Skin of body (tissue), 3 donors: Measurements from ENCODE around the gene MRI1. TPM values are rescaled to one million over a fixed set of nuclear protein-coding genes. Genes with fewer than 3 reads are reported as not detected.

Source experiments
- DNase-seq: peaks from one replicate; lab custom pipeline; 2025; lab: John Stamatoyannopoulos, UW
- small RNA-seq: library from RNA; depleted of rRNA; stranded (forward); fragments of <200 nt; gene quantifications from one replicate; pipeline ENCODE3, GENCODE V24; 2014; ENCODE audit warnings: low replicate concordance
- total RNA-seq: library from RNA; depleted of rRNA; stranded (reverse); fragments of >200 nt; gene quantifications from one replicate; pipeline ENCODE4 v1.2.3, GENCODE V29; 2014

MRI1 gene
- total RNA-seq, 1 donor from 2014 or later, result 25.0 TPM

DNA sequence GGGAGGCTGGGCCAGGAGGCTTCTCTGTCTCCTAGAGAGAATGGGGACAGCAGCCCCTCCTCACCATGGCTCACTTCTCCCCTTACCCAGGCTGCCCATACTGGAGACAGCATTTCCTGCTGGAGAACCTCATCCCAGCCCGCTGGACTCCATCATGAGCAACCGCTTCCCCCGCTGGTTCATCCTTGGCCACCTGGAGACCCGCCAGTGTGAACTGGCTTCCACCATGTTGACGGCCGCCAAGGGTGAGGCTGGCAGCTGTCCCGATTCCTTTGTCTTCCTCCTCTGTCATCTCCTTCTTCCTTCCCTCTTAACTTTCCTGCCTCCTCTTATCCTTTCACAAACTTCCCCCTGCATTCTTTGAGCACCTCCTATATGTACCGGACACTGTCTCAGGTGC lies 58.9 kb downstream of the MRI1 start:
- no peak for DNase-seq

Small RNAs within 50 kb of the gene (small RNA-seq; reads per million reads assigned to genes)
- gene RN7SL619P, result not detected

Other genes with a start within 250 kb of the MRI1 start
- 40.6 TPM for gene C19orf53, start 9.9 kb downstream of the MRI1 start, total RNA-seq
- gene ZSWIM4, start 30.9 kb downstream of the MRI1 start, total RNA-seq, result 4.4 TPM
- gene NANOS3, start 112.6 kb downstream of the MRI1 start, total RNA-seq, result not detected
- 2.6 TPM for gene BRME1, start 141.6 kb downstream of the MRI1 start, total RNA-seq
- gene CC2D1A, start 141.7 kb downstream of the MRI1 start, total RNA-seq, result 7.4 TPM
- gene PODNL1, start 173.9 kb downstream of the MRI1 start, total RNA-seq, result 0.20 TPM
- 13.5 TPM for gene DCAF15, start 188.0 kb downstream of the MRI1 start, total RNA-seq
- 3.9 TPM for gene RFX1, start 241.8 kb downstream of the MRI1 start, total RNA-seq